T-helper 17 cell (primary cell): ENCODE measurements around the gene ANK2. TPM values are rescaled to one million over a fixed set of nuclear protein-coding genes. Genes with fewer than 3 reads are reported as not detected.

Experiments
- ATAC-seq: fragments of 150-1000 bp; cut with Tn5 transposase; 2 replicates; pipeline ENCODE4 v1.10.0; 2021; ENCODE audit warnings: mild to moderate bottlenecking, moderate library complexity
- DNase-seq, 3 donors: peaks; one replicate each; pipeline versions ENCODE4 v3.0.0 to v3.0.0-alpha.2; 2020 to 2021
- H3K9me3 ChIP-seq: one replicate; pipeline ENCODE4 v1.7.0; 2013; ENCODE audit warnings: low read length, mild to moderate bottlenecking; ENCODE audit not compliant: control insufficient read depth, poor library complexity, severe bottlenecking
- H3K27ac Mint-ChIP-seq: one replicate; pipeline ENCODE4 v1.8.0; 2022; ENCODE audit warnings: mild to moderate bottlenecking, moderate library complexity, mixed read lengths
- H3K27me3 Mint-ChIP-seq: one replicate; pipeline ENCODE4 v1.8.0; 2022; ENCODE audit warnings: mixed read lengths
- H3K36me3 Mint-ChIP-seq: one replicate; pipeline ENCODE4 v1.8.0; 2022; ENCODE audit warnings: low read depth, mixed read lengths
- H3K4me1 Mint-ChIP-seq: one replicate; pipeline ENCODE4 v1.8.0; 2022; ENCODE audit warnings: mild to moderate bottlenecking, mixed read lengths
- H3K4me3 Mint-ChIP-seq: one replicate; pipeline ENCODE4 v1.8.0; 2022; ENCODE audit warnings: mild to moderate bottlenecking, moderate library complexity, mixed read lengths
- total RNA-seq, 4 donors: library from RNA in 2 of 4; stranded (reverse) in 2 of 4; gene quantifications; one replicate each; pipeline ENCODE4 v1.2.3 and lab custom pipeline; 2022 to 2026

ANK2 gene
- total RNA-seq, 2 donors from 2014 or later, result 0.25 to 1.2 TPM

GRCh38 chr4:113405874-113406722 lies 356.6 kb downstream of the ANK2 start:
- peaks cover 4% of the 10 kb centered on the region for H3K27me3 Mint-ChIP-seq
- ATAC-seq, result no peak

GRCh38 chr4:113406723-113407016 lies 357.2 kb downstream of the ANK2 start:
- ATAC-seq, result no peak
- no peak overlapping the region for H3K4me3 Mint-ChIP-seq
- H3K9me3 ChIP-seq, result no peaks in the 10 kb centered on the region
- H3K36me3 Mint-ChIP-seq, result no peaks in the 10 kb centered on the region
- no peak for DNase-seq
- peaks cover 5% of the 10 kb centered on the region for H3K4me1 Mint-ChIP-seq
- no peak overlapping the region for H3K27ac Mint-ChIP-seq
- peaks cover 10% of the 10 kb centered on the region for H3K27me3 Mint-ChIP-seq

More at GRCh38 chr4:113405874-113406722, 356.6 kb downstream of the ANK2 start:
- H3K36me3 Mint-ChIP-seq, result no peaks in the 10 kb centered on the region
- no peak for DNase-seq
- no peak overlapping the region for H3K4me3 Mint-ChIP-seq
- H3K9me3 ChIP-seq, result no peaks in the 10 kb centered on the region
- H3K27ac Mint-ChIP-seq, result no peak overlapping the region
- H3K4me1 Mint-ChIP-seq, result peaks cover 5% of the 10 kb centered on the region

- Mint-ChIP-seq H3K36me3 (no peaks in the 10 kb centered on the region), H3K4me1 (peaks cover 5% of the 10 kb centered on the region), H3K27ac (no peak overlapping the region), H3K4me3 (no peak overlapping the region), H3K27me3 (peaks cover 11% of the 10 kb centered on the region)
- H3K9me3 ChIP-seq, result no peaks in the 10 kb centered on the region
- ATAC-seq, result no peak
- DNase-seq, result no peak
Observed at GRCh38 chr4:113407409-113407808, 358.0 kb downstream of the ANK2 start.

- no peak overlapping the region for H3K27ac Mint-ChIP-seq
- peaks cover 5% of the 10 kb centered on the region for H3K4me1 Mint-ChIP-seq
- DNase-seq (no peak), ATAC-seq (no peak)
- H3K4me3 Mint-ChIP-seq, result no peak overlapping the region
- H3K27me3 Mint-ChIP-seq, result peaks cover 17% of the 10 kb centered on the region
- H3K36me3 Mint-ChIP-seq, result peaks cover 3% of the 10 kb centered on the region
- H3K9me3 ChIP-seq, result no peaks in the 10 kb centered on the region
Observed at GRCh38 chr4:113409181-113409580, 359.7 kb downstream of the ANK2 start.

GRCh38 chr4:113410686-113411085 lies 361.2 kb downstream of the ANK2 start:
- Mint-ChIP-seq H3K27ac (no peak overlapping the region), H3K36me3 (peaks cover 3% of the 10 kb centered on the region), H3K4me1 (peaks cover 5% of the 10 kb centered on the region), H3K27me3 (peaks cover 17% of the 10 kb centered on the region), H3K4me3 (no peak overlapping the region)
- ATAC-seq (no peak), DNase-seq (no peak)
- no peaks in the 10 kb centered on the region for H3K9me3 ChIP-seq

GRCh38 chr4:113411496-113411938 lies 362.1 kb downstream of the ANK2 start:
- H3K27me3 Mint-ChIP-seq, result peaks cover 17% of the 10 kb centered on the region
- peaks cover 5% of the 10 kb centered on the region for H3K4me1 Mint-ChIP-seq
- no peak overlapping the region for H3K4me3 Mint-ChIP-seq
- no peak for DNase-seq
- no peak for ATAC-seq
- H3K9me3 ChIP-seq, result no peaks in the 10 kb centered on the region
- no peak overlapping the region for H3K27ac Mint-ChIP-seq
- peaks cover 3% of the 10 kb centered on the region for H3K36me3 Mint-ChIP-seq

- no peaks in the 10 kb centered on the region for H3K4me1 Mint-ChIP-seq
- DNase-seq (no peak), ATAC-seq (no peak)
- no peak overlapping the region for H3K27ac Mint-ChIP-seq
- H3K36me3 Mint-ChIP-seq, result no peaks in the 10 kb centered on the region
- no peak overlapping the region for H3K4me3 Mint-ChIP-seq
- H3K9me3 ChIP-seq, result no peaks in the 10 kb centered on the region
- peaks cover 11% of the 10 kb centered on the region for H3K27me3 Mint-ChIP-seq
Observed at GRCh38 chr4:113419631-113420030, 370.2 kb downstream of the ANK2 start.

GRCh38 chr4:113420938-113421337 lies 371.5 kb downstream of the ANK2 start:
- no peak for ATAC-seq

GRCh38 chr4:113423631-113424030 lies 374.2 kb downstream of the ANK2 start:
- Mint-ChIP-seq H3K36me3 (no peaks in the 10 kb centered on the region), H3K27me3 (peaks cover 2% of the 10 kb centered on the region), H3K4me3 (no peak overlapping the region), H3K27ac (no peak overlapping the region), H3K4me1 (no peaks in the 10 kb centered on the region)
- H3K9me3 ChIP-seq, result no peaks in the 10 kb centered on the region
- ATAC-seq, result no peak
- no peak for DNase-seq

More at GRCh38 chr4:113420938-113421337, 371.5 kb downstream of the ANK2 start:
- H3K36me3 Mint-ChIP-seq, result no peaks in the 10 kb centered on the region
- H3K4me1 Mint-ChIP-seq, result no peaks in the 10 kb centered on the region
- no peak overlapping the region for H3K4me3 Mint-ChIP-seq
- H3K27me3 Mint-ChIP-seq, result peaks cover 11% of the 10 kb centered on the region
- H3K27ac Mint-ChIP-seq, result no peak overlapping the region
- DNase-seq, result no peak
- no peaks in the 10 kb centered on the region for H3K9me3 ChIP-seq

GRCh38 chr4:113433116-113433515 lies 383.7 kb downstream of the ANK2 start:
- no peaks in the 10 kb centered on the region for H3K9me3 ChIP-seq
- H3K27me3 Mint-ChIP-seq, result no peaks in the 10 kb centered on the region
- H3K27ac Mint-ChIP-seq, result no peak overlapping the region
- no peaks in the 10 kb centered on the region for H3K36me3 Mint-ChIP-seq
- ATAC-seq (no peak), DNase-seq (no peak)
- H3K4me1 Mint-ChIP-seq, result peaks cover 7% of the 10 kb centered on the region
- H3K4me3 Mint-ChIP-seq, result no peak overlapping the region
